Activated CD4-positive, alpha-beta T cell treated with anti-CD3 and anti-CD28 coated beads, Interleukin-2, amount 10 ng/mL, durations not matched to agents 7 days and 5 days (primary cell): ENCODE results near the gene C3orf62. TPM values are rescaled to one million over a fixed set of nuclear protein-coding genes. Genes with fewer than 3 reads are reported as not detected.

Experiments used
- CTCF ChIA-PET: fragments of 350-600 bp; sonication (Branson Sonifier 250); formaldehyde crosslinking; loops from one replicate; lab custom pipeline; 2021; ENCODE audit warnings: antibody characterized with exemption; lab: Charles Lee
- POLR2A ChIA-PET: fragments of 350-600 bp; sonication (Branson Sonifier 250); formaldehyde crosslinking; loops from one replicate; lab custom pipeline; 2021; ENCODE audit warnings: antibody characterized with exemption; lab: Charles Lee
- DNase-seq: peaks from one replicate; pipeline ENCODE4 v3.0.0-alpha.2; 2020
- H3K27ac Mint-ChIP-seq: one replicate; pipeline ENCODE4 v1.8.0; 2021; ENCODE audit warnings: mild to moderate bottlenecking, moderate library complexity, mixed read lengths
- H3K27me3 Mint-ChIP-seq: one replicate; pipeline ENCODE4 v1.8.0; 2021; ENCODE audit warnings: mixed read lengths
- H3K36me3 Mint-ChIP-seq: one replicate; pipeline ENCODE4 v1.8.0; 2021; ENCODE audit warnings: low read depth, mixed read lengths
- H3K4me1 Mint-ChIP-seq: one replicate; pipeline ENCODE4 v1.8.0; 2021; ENCODE audit warnings: mixed read lengths
- H3K4me3 Mint-ChIP-seq: one replicate; pipeline ENCODE4 v1.8.0; 2021; ENCODE audit warnings: mild to moderate bottlenecking, moderate library complexity, mixed read lengths
- H3K9me3 Mint-ChIP-seq: one replicate; pipeline ENCODE4 v1.8.0; 2021; ENCODE audit warnings: mixed read lengths
- total RNA-seq, 2 experiments: library from RNA; stranded (reverse); gene quantifications; one replicate each; pipeline ENCODE4 v1.2.3, GENCODE V29; 2021

C3orf62 gene
- total RNA-seq, 2 experiments from 2014 or later = 12.2 to 13.5 TPM

DNA sequence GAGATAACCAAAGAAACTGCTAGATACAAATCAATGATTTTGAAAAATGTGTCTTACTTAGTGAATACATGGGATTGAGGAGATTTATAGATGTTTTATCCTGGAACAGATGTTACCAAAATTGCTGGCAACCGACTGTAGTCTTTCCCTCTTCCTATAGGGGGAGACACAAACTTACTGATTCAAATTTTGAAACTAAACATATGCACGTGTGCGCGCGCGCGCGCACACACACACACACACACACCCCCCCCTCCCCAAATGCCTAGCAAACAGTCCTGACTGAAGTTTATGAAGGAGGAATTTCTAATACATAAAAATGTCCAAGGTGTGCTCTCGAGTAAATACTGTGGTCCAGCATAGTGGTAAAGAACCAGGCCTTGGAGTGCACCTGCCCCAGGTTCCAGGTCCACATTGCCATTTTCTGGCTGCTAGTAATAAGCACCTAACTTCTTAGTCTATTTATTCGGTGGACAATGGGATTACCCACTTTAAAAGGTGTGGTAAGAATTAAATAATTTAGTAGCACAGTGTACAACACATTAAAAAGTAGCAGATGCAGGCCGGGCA, 18.5 kb upstream of the C3orf62 start:
- H3K9me3 Mint-ChIP-seq = no peaks in the 10 kb centered on the region
- no peak overlapping the region for H3K4me3 Mint-ChIP-seq
- ChIA-PET POLR2A (no interaction called here), CTCF (interaction anchor here (1.1 to 1.2 kb wide), 2 partner anchors 13 to 24 kb away, joined by 3 to 4 read pairs; no protein-coding TSS in a partner anchor)
- no peaks in the 10 kb centered on the region for H3K27me3 Mint-ChIP-seq
- peak; percentile 49 for DNase-seq
- peak overlapping the region; percentile 71 for H3K27ac Mint-ChIP-seq
- H3K36me3 Mint-ChIP-seq = peaks cover 58% of the 10 kb centered on the region
- no peaks in the 10 kb centered on the region for H3K4me1 Mint-ChIP-seq

DNA sequence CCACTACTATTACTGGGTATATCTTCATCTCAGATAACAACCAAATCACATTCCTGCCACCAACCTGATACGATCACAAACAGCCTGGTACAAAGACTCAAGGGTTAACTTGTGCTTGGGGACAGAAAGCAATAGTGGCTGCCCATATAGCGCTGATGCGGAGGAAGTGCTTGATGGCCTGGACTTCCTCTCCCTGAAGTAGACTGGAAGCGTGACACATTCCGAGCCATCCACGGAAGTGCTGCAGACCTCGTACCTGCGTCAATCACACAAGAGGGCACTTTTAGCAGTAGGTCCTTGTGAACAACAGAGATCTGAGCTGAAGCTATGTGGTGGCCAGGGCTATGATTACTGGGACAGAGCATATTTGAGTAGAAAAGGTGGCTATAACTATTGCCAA, 17.3 kb upstream of the C3orf62 start:
- CTCF ChIA-PET = interaction anchor here (0.7 to 1.2 kb wide), 6 partner anchors 14 to 76 kb away, joined by 3 to 4 read pairs (median 3); no protein-coding TSS in a partner anchor
- H3K4me1 Mint-ChIP-seq = no peaks in the 10 kb centered on the region
- no peak for DNase-seq
- no peaks in the 10 kb centered on the region for H3K9me3 Mint-ChIP-seq
- no peaks in the 10 kb centered on the region for H3K27me3 Mint-ChIP-seq
- no peak overlapping the region for H3K27ac Mint-ChIP-seq
- peaks cover 56% of the 10 kb centered on the region for H3K36me3 Mint-ChIP-seq
- no peak overlapping the region for H3K4me3 Mint-ChIP-seq
- POLR2A ChIA-PET = no interaction called here

DNA sequence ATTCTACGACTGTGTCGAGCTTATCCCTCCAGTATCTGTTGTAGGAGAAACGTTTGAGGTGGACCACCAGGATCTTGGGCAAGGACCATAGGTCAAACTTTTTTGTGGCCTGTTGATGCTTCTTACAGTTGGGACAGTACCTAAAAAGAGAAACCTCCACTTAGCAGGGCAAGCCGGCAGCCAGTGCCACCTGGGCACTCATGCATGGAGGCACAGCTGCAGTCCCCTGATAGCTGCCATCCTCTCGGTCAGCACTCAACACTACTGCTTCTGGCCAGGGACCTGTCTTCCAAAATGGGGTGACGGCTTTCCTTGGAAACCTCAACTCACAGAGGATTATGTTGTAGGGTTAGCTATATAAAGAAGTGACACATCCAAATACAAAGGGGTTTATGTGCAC, 7.0 kb upstream of the C3orf62 start:
- no peaks in the 10 kb centered on the region for H3K27me3 Mint-ChIP-seq
- no peak overlapping the region for H3K27ac Mint-ChIP-seq
- H3K9me3 Mint-ChIP-seq = no peaks in the 10 kb centered on the region
- DNase-seq = no peak
- no peak overlapping the region for H3K4me3 Mint-ChIP-seq
- CTCF ChIA-PET = interaction anchor here (1.6 kb wide), 1 partner anchor 18 kb away, joined by 3 read pairs; no protein-coding TSS in a partner anchor
- H3K36me3 Mint-ChIP-seq = peaks cover 65% of the 10 kb centered on the region
- H3K4me1 Mint-ChIP-seq = peaks cover 5% of the 10 kb centered on the region
- POLR2A ChIA-PET = no interaction called here

DNA sequence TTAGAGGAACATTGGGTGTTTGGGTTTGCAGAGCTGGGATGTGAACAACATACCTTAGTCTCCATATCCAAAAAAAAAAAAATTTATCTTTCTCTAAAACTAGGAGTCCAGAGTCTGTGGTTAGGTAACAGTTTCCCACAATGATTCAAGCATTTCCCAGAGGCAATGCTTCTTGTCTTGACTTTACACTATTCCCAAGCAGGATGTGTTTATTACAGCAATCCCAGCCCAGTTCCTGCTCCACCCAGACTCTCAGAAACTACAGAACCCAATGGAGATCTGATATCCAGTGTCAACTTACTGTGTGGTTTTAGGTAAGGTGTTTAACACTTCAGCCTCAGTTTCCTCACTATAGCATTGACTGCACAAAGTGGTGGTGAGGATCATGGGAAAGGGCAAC, 2.3 kb upstream of the C3orf62 start:
- Mint-ChIP-seq H3K4me1 (peaks cover 33% of the 10 kb centered on the region), H3K27me3 (no peaks in the 10 kb centered on the region), H3K4me3 (no peak overlapping the region), H3K36me3 (peaks cover 55% of the 10 kb centered on the region), H3K9me3 (no peaks in the 10 kb centered on the region), H3K27ac (no peak overlapping the region)
- DNase-seq = no peak
- POLR2A ChIA-PET = no interaction called here
- CTCF ChIA-PET = interaction anchor here (0.6 to 1.5 kb wide), 3 partner anchors 12 to 64 kb away, joined by 3 to 5 read pairs (median 3); no protein-coding TSS in a partner anchor

DNA sequence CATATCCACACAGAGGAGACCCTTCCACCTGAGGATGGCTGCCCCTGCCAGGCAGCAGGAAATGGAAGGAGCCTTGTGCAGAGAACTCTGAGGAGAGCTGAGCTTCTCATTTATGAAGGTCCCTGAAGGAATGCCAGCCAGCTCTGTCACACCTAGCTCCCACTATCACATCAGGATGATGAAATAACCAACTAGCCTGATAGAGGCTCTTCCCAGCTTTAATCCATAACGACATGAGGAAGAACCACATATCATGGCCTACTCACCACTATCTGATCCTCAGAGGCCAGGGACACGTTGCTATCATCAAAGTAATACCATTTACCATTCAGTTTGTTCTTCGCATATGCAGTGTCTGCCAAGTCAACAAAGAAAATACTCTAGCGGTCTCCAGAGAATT, 1.5 kb upstream of the C3orf62 start:
- POLR2A ChIA-PET = interaction anchor here (0.6 kb wide), 1 partner anchor 31 kb away, joined by 8 read pairs; no protein-coding TSS in a partner anchor
- H3K4me3 Mint-ChIP-seq = no peak overlapping the region
- peaks cover 35% of the 10 kb centered on the region for H3K4me1 Mint-ChIP-seq
- H3K27me3 Mint-ChIP-seq = no peaks in the 10 kb centered on the region
- no peak for DNase-seq
- peak overlapping the region; percentile 21 for H3K27ac Mint-ChIP-seq
- CTCF ChIA-PET = interaction anchor here (0.6 to 1.5 kb wide), 4 partner anchors 11 to 643 kb away, joined by 3 to 5 read pairs (median 3); partner anchors contain the start of gene SLC26A6
- H3K36me3 Mint-ChIP-seq = peaks cover 47% of the 10 kb centered on the region
- no peaks in the 10 kb centered on the region for H3K9me3 Mint-ChIP-seq

DNA sequence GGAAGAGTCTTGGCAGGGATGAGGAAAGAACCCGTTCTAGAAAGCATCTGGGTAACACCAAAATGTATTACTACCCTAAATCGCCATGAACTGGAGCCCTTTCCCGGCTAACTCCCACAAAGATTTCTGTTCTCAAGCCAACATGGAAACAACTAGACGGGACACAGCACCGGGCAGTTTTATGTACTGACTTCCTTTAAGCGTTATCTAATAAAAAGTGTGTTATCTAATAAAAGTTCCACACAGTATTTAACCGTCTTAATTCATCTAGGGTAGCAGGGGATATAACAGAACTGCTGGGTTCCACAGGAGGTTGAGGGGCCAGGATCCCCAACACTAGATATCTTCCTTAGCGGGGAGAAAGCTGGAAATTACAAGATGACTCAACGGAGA, 347 bp upstream of the C3orf62 start:
- Mint-ChIP-seq H3K4me3 (peak overlapping the region; percentile 76), H3K36me3 (peaks cover 44% of the 10 kb centered on the region), H3K9me3 (no peaks in the 10 kb centered on the region), H3K4me1 (peaks cover 35% of the 10 kb centered on the region), H3K27me3 (no peaks in the 10 kb centered on the region), H3K27ac (peak overlapping the region; percentile 82)
- ChIA-PET POLR2A (no interaction called here), CTCF (no interaction called here)
- no peak for DNase-seq

DNA sequence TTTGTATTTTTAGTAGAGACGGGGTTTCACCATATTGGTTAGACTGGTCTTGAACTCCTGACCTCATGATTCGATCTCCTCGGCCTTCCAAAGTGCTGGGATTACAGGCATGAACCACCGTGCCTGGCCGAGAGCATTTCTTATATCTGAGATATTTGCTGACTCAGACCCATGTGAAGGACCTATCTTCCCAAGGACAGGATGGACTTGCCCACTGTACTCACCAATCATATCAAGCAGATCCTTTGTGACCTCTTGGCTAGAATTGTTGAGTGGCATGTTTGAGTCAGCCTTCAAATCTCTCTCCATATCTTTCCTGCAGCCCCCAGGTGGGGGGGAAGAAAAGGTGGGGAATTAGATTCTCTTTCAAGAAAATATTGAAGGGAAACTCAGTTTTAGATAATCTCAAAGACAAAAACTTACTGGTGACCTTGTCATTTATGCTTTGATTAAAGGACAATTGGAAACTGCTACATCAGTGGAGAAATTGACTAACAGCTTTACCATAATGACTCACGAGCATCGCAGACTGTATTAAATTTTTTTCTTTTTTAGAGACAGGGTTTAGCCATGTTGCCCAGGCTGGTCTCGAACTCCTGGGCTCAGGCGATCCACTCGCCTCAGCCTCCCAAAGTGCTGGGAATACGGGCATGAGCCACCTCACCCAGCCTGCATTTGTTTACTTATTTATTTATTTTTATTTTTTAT, 3.1 kb downstream of the C3orf62 start:
- H3K27me3 Mint-ChIP-seq = no peaks in the 10 kb centered on the region

DNA sequence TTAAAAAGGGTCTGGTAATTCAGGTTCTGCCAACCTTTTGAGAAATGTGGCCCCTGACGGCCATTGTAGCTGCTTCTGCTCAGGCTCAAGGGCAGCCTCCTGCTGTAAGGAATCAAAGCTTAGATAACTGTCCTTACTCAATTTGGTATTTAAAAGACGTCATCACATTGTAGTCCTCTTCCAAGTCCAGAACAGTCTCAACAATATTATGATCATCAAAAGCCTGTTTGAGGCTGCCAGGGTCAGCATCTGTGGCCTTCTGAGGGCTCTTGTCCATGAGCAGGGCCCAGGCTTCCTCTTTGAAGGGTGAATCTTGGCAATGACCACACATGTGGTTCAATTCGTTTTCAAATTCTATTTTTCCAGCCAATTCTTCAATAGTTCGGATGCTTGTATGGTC, 6.0 kb downstream of the C3orf62 start:
- Mint-ChIP-seq H3K27me3 (no peaks in the 10 kb centered on the region), H3K9me3 (no peaks in the 10 kb centered on the region), H3K4me3 (no peak overlapping the region), H3K4me1 (peaks cover 7% of the 10 kb centered on the region), H3K27ac (no peak overlapping the region), H3K36me3 (peaks cover 23% of the 10 kb centered on the region)
- ChIA-PET POLR2A (no interaction called here), CTCF (interaction anchor here (0.6 to 1.3 kb wide), 2 partner anchors 178 to 1124 kb away, joined by 3 read pairs; no protein-coding TSS in a partner anchor)
- DNase-seq = no peak

More for the DNA sequence above, 3.1 kb downstream of the C3orf62 start:
- CTCF ChIA-PET = interaction anchor here (1.3 to 1.7 kb wide), 2 partner anchors 12 to 176 kb away, joined by 3 read pairs; no protein-coding TSS in a partner anchor
- Mint-ChIP-seq H3K27ac (no peak overlapping the region), H3K4me3 (no peak overlapping the region), H3K36me3 (peaks cover 44% of the 10 kb centered on the region), H3K9me3 (no peaks in the 10 kb centered on the region), H3K4me1 (peaks cover 30% of the 10 kb centered on the region)
- POLR2A ChIA-PET = no interaction called here
- no peak for DNase-seq

DNA sequence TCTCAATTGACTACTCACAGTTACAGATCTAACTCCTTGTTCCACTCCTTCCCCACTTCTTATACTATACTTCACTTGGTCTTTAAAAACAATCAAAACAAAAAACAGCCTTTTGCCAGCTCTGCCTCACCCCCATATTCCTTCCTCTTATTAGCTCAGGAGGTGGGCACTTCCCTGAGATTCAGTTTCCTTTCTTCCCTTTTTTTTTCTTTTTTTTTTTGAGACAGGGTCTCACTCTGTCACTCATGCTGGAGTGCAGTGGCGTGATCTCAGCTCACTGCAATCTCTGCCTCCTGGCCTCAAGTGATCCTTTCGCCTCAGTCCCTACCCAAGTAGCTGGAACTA, 6.9 kb downstream of the C3orf62 start:
- POLR2A ChIA-PET = no interaction called here
- CTCF ChIA-PET = interaction anchor here (0.5 to 0.6 kb wide), 2 partner anchors 12 to 60 kb away, joined by 3 read pairs; no protein-coding TSS in a partner anchor
- H3K4me1 Mint-ChIP-seq = peaks cover 2% of the 10 kb centered on the region

DNA sequence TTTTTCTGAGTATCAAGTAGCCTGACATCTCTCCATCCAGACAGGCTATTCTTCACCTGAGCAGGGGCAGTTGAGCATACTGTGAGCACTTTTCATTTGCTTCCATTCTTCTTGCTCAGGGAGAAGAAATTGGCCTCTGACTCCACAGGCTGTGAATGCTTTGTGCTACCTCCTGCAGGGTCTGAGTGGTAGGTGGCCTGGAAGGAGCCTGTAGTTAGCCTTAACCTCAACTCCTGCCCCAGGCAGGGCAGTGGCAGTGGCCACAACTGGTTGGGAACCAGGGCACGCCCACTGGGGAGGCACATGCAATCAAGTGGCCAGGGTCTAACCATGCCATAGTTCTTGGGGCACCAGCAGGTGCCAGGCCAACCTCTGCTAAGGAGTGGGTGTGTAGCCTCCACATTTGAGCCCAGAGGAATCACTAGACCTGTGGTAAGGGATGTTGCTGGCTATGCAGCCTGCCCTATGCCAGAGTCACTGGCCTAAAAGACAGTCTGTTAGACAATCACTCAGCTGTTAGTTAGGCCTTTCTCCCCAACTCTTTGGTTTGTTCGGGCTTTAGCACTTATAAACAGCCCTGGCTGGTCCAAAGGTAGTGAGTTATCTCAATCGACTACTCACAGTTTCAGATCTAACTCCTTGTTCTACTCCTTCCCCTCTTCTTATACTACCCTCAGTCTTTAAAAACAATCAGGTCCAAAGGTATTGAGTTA, 7.4 kb downstream of the C3orf62 start:
- no peak for DNase-seq
- peaks cover 19% of the 10 kb centered on the region for H3K36me3 Mint-ChIP-seq
- no peak overlapping the region for H3K27ac Mint-ChIP-seq
- H3K4me1 Mint-ChIP-seq = peaks cover 2% of the 10 kb centered on the region
- no peaks in the 10 kb centered on the region for H3K27me3 Mint-ChIP-seq
- H3K4me3 Mint-ChIP-seq = no peak overlapping the region
- CTCF ChIA-PET = interaction anchor here (0.5 to 0.6 kb wide), 2 partner anchors 11 to 60 kb away, joined by 3 read pairs; no protein-coding TSS in a partner anchor
- no peaks in the 10 kb centered on the region for H3K9me3 Mint-ChIP-seq
- POLR2A ChIA-PET = no interaction called here

More for the DNA sequence above, 6.9 kb downstream of the C3orf62 start:
- H3K9me3 Mint-ChIP-seq = no peaks in the 10 kb centered on the region
- no peak overlapping the region for H3K4me3 Mint-ChIP-seq
- H3K36me3 Mint-ChIP-seq = peaks cover 19% of the 10 kb centered on the region
- DNase-seq = no peak
- H3K27ac Mint-ChIP-seq = no peak overlapping the region
- no peaks in the 10 kb centered on the region for H3K27me3 Mint-ChIP-seq

DNA sequence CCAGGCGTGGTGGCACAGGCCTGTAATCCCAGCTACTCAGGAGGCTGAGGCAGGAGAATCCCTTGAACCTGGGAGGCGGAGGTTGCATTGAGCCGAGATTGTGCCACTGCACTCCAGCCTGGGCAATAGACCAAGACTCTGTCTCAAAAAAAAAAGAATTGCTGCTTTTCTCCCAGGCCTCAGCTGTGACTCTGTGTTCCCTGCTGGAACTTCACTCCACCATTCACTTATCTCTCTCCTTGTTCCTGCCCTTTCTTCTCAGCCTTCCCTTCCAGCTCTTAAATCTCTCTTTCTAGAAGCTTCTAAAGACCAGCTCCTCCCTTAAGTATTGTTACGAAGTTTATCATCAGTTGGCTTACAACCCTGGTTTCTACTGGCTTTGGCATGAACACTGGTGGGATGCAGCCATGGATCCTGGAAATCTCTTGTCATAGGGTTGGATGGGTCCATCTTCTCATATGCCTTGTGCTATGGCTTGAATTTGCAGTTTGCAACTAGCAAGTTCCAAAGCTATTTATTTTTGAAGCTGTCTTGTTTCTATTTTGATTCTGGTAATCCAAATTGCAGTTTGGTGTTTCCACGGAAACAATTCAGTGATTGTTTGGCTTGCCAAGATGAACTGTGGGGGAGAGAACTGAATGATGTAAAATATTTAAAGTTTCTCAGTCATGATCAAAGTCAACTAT, 10.5 kb downstream of the C3orf62 start:
- ChIA-PET POLR2A (no interaction called here), CTCF (interaction anchor here (1.2 to 2.3 kb wide), 2 partner anchors 12 to 18 kb away, joined by 5 read pairs; no protein-coding TSS in a partner anchor)
- H3K9me3 Mint-ChIP-seq = no peaks in the 10 kb centered on the region
- H3K4me3 Mint-ChIP-seq = no peak overlapping the region
- peaks cover 15% of the 10 kb centered on the region for H3K36me3 Mint-ChIP-seq
- no peaks in the 10 kb centered on the region for H3K4me1 Mint-ChIP-seq
- DNase-seq = no peak
- H3K27me3 Mint-ChIP-seq = no peaks in the 10 kb centered on the region
- no peak overlapping the region for H3K27ac Mint-ChIP-seq
